Measurements from ENCODE around the gene MAPK13.

The MAPK13 gene

DNA sequence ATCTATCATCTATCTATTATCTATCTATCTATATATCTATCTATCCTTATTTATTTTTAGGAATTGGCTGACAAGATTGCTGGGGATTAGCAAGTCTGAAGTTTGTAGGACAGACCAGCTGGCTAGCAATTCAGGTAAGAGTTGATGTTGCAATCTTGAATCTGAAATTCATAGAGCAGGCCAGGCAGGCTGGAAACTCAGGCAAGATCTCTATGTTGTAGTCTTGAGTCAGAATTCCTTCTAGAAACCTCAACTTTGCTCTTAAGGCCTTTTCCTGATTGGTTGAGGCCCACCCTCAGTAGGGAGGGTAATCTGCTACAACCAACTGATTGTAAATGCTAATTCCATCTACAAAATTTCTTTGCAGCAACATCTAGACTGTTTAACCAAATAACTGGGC lies 19.2 kb downstream of the MAPK13 start:
- Histone ChIP-seq H2AFZ (ENCODE audit: low read length) (no peak overlapping the region), H3K9me2 (replicated peaks; ENCODE audit: insufficient read depth, low read length) (no peaks in the 10 kb centered on the region), H3K36me3 (replicated peaks; ENCODE audit: insufficient read depth, low read length) (no peaks in the 10 kb centered on the region), H3K4me3 (ENCODE audit: low read length) (no peak overlapping the region), H3K27me3 (replicated peaks; ENCODE audit: insufficient read depth, low read length) (no peaks in the 10 kb centered on the region), H3F3A (ENCODE audit: insufficient read depth, low read length) (no peaks in the 10 kb centered on the region), H3K4me1 (ENCODE audit: low read length) (no peaks in the 10 kb centered on the region), H3K27ac (ENCODE audit: low read length) (no peak overlapping the region), H3K9ac (ENCODE audit: low read length) (no peak overlapping the region), H3K4me2 (ENCODE audit: low read depth, low read length) (no peak overlapping the region), H3K79me2 (ENCODE audit: low read length) (no peaks in the 10 kb centered on the region), H4K20me1 (ENCODE audit: insufficient read depth, low read length) (no peaks in the 10 kb centered on the region), H3K9me3 (replicated peaks; ENCODE audit: insufficient read depth, low read length) (no peaks in the 10 kb centered on the region)
- no peak for DNase-seq
- TF ChIP-seq EZH2phosphoT487 (IDR thresholded peaks at IDR 0.05; ENCODE audit: low read length) (no peak), EZH2 (optimal IDR thresholded peaks at IDR 0.05; ENCODE audit: low read depth, low read length) (no peak)
- TF ChIP-seq, protein P1, sequence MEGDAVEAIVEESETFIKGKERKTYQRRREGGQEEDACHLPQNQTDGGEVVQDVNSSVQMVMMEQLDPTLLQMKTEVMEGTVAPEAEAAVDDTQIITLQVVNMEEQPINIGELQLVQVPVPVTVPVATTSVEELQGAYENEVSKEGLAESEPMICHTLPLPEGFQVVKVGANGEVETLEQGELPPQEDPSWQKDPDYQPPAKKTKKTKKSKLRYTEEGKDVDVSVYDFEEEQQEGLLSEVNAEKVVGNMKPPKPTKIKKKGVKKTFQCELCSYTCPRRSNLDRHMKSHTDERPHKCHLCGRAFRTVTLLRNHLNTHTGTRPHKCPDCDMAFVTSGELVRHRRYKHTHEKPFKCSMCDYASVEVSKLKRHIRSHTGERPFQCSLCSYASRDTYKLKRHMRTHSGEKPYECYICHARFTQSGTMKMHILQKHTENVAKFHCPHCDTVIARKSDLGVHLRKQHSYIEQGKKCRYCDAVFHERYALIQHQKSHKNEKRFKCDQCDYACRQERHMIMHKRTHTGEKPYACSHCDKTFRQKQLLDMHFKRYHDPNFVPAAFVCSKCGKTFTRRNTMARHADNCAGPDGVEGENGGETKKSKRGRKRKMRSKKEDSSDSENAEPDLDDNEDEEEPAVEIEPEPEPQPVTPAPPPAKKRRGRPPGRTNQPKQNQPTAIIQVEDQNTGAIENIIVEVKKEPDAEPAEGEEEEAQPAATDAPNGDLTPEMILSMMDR (IDR thresholded peaks at IDR 0.05; ENCODE audit: low read length): no peak

DNA sequence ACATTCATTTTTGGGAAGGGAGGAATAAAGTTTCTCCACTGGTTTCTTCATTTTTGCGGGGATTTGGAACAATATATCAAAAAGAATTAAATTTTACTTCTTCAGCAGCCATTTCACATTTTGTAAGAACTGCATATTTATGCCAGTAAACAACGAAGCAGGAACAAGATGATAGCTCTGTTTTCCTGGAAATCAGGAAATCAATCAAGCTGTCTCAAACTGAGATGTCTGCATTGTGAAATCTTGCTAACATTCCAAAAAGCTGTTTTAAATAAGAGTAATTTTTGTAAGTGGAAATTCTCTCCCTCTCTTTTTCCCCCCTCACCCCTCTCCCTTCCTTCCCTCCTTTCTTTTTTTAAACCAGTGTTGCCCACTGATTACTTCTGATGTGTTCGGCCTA lies 20.0 kb downstream of the MAPK13 start:
- Histone ChIP-seq H2AFZ (ENCODE audit: low read length) (no peak overlapping the region), H3F3A (ENCODE audit: insufficient read depth, low read length) (no peaks in the 10 kb centered on the region), H3K36me3 (replicated peaks; ENCODE audit: insufficient read depth, low read length) (no peaks in the 10 kb centered on the region), H4K20me1 (ENCODE audit: insufficient read depth, low read length) (no peaks in the 10 kb centered on the region), H3K4me1 (ENCODE audit: low read length) (no peaks in the 10 kb centered on the region), H3K27me3 (replicated peaks; ENCODE audit: insufficient read depth, low read length) (no peaks in the 10 kb centered on the region), H3K27ac (ENCODE audit: low read length) (no peak overlapping the region), H3K9me3 (replicated peaks; ENCODE audit: insufficient read depth, low read length) (no peaks in the 10 kb centered on the region), H3K79me2 (ENCODE audit: low read length) (no peaks in the 10 kb centered on the region), H3K4me2 (ENCODE audit: low read depth, low read length) (no peak overlapping the region), H3K4me3 (ENCODE audit: low read length) (no peak overlapping the region), H3K9me2 (replicated peaks; ENCODE audit: insufficient read depth, low read length) (no peaks in the 10 kb centered on the region), H3K9ac (ENCODE audit: low read length) (no peak overlapping the region)
- TF ChIP-seq EZH2 (optimal IDR thresholded peaks at IDR 0.05; ENCODE audit: low read depth, low read length): no peak
- TF ChIP-seq, protein P1 (IDR thresholded peaks at IDR 0.05; ENCODE audit: low read length): no peak
- no peak for TF ChIP-seq EZH2phosphoT487 (IDR thresholded peaks at IDR 0.05; ENCODE audit: low read length)
- DNase-seq: no peak

DNA sequence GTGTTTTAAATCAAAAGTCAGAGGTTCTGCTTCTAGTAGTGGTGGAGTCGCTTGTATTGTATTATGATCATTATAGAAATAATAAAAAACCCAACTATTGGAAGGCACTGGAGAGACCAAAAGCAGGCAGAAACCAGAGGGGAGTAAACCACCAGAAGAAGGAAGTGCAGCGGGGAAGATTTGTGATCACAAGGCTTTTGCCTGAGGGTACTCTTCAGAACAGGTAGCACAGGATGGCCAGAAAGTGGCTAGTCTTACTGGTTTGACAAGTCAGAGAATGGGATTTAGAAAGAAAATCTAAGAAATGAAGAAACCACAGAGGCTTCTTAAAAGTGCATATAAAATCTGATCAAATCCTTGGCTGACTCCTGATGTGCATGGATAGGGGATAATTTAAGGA lies 24.0 kb downstream of the MAPK13 start:
- no peaks in the 10 kb centered on the region for H4K20me1 ChIP-seq (ENCODE audit: insufficient read depth, low read length)
- H3K4me1 ChIP-seq (ENCODE audit: low read length): no peaks in the 10 kb centered on the region

More for the DNA sequence above, 24.0 kb downstream of the MAPK13 start:
- TF ChIP-seq EZH2phosphoT487 (IDR thresholded peaks at IDR 0.05; ENCODE audit: low read length) (no peak), EZH2 (optimal IDR thresholded peaks at IDR 0.05; ENCODE audit: low read depth, low read length) (no peak)
- TF ChIP-seq, protein P1 (IDR thresholded peaks at IDR 0.05; ENCODE audit: low read length): no peak
- Histone ChIP-seq H3K4me3 (ENCODE audit: low read length) (no peak overlapping the region), H3K9me2 (replicated peaks; ENCODE audit: insufficient read depth, low read length) (no peaks in the 10 kb centered on the region), H3K9ac (ENCODE audit: low read length) (no peak overlapping the region), H2AFZ (ENCODE audit: low read length) (no peak overlapping the region), H3K79me2 (ENCODE audit: low read length) (no peaks in the 10 kb centered on the region), H3K9me3 (replicated peaks; ENCODE audit: insufficient read depth, low read length) (no peaks in the 10 kb centered on the region), H3K27ac (ENCODE audit: low read length) (no peak overlapping the region), H3K27me3 (replicated peaks; ENCODE audit: insufficient read depth, low read length) (no peaks in the 10 kb centered on the region), H3K36me3 (replicated peaks; ENCODE audit: insufficient read depth, low read length) (no peaks in the 10 kb centered on the region), H3K4me2 (ENCODE audit: low read depth, low read length) (no peak overlapping the region), H3F3A (ENCODE audit: insufficient read depth, low read length) (no peaks in the 10 kb centered on the region)
- no peak for DNase-seq
